RWPE2 (cell line): Measurements from ENCODE around the gene KCNMA1.

Source experiments
- ATAC-seq: fragments of 200-7000 bp; cut with Tn5 transposase; 3 replicates; pipeline ENCODE4 v1.9.1; 2021; ENCODE audit warnings: low read depth
- DNase-seq: peaks from one replicate; pipeline ENCODE4 v3.0.0-alpha.2; 2020; ENCODE audit warnings: low spot score
- H3K27ac ChIP-seq: fragments of 450-650 bp; 2 replicates; pipeline ENCODE4 v1.5.1; 2017; ENCODE audit warnings: mild to moderate bottlenecking; ENCODE audit not compliant: poor library complexity, severe bottlenecking
- H3K27me3 ChIP-seq: fragments of 250-450 bp; sonication (Bioruptor Pico); 2 replicates; pipeline ENCODE4 v1.5.1; 2021; ENCODE audit warnings: mild to moderate bottlenecking, moderate library complexity; ENCODE audit not compliant: insufficient read depth, poor library complexity, severe bottlenecking
- H3K36me3 ChIP-seq: fragments of 250-450 bp; sonication (Bioruptor Pico); 2 replicates; pipeline ENCODE4 v1.5.1; 2020; ENCODE audit warnings: low read depth, mild to moderate bottlenecking, moderate library complexity
- H3K4me1 ChIP-seq: fragments of 250-450 bp; sonication (Bioruptor Pico); 2 replicates; pipeline ENCODE4 v1.5.1; 2021; ENCODE audit warnings: mild to moderate bottlenecking, moderate library complexity; ENCODE audit not compliant: insufficient read depth, poor library complexity, severe bottlenecking
- H3K4me3 ChIP-seq: fragments of 250-450 bp; sonication (Bioruptor Pico); 2 replicates; pipeline ENCODE4 v1.5.1; 2021; ENCODE audit warnings: mild to moderate bottlenecking, moderate library complexity; ENCODE audit not compliant: severe bottlenecking
- H3K9me3 ChIP-seq: fragments of 250-450 bp; sonication (Bioruptor Pico); 2 replicates; pipeline ENCODE4 v1.5.1; 2021; ENCODE audit warnings: mild to moderate bottlenecking, moderate library complexity; ENCODE audit not compliant: severe bottlenecking
- TF ChIP-seq, protein P1 (sequence below): fragments of 450-650 bp; IDR thresholded peaks from one replicate; pipeline ENCODE4 v1.5.1; 2017; ENCODE audit warnings: mild to moderate bottlenecking, moderate library complexity; ENCODE audit not compliant: poor library complexity, severe bottlenecking

The KCNMA1 gene

DNA sequence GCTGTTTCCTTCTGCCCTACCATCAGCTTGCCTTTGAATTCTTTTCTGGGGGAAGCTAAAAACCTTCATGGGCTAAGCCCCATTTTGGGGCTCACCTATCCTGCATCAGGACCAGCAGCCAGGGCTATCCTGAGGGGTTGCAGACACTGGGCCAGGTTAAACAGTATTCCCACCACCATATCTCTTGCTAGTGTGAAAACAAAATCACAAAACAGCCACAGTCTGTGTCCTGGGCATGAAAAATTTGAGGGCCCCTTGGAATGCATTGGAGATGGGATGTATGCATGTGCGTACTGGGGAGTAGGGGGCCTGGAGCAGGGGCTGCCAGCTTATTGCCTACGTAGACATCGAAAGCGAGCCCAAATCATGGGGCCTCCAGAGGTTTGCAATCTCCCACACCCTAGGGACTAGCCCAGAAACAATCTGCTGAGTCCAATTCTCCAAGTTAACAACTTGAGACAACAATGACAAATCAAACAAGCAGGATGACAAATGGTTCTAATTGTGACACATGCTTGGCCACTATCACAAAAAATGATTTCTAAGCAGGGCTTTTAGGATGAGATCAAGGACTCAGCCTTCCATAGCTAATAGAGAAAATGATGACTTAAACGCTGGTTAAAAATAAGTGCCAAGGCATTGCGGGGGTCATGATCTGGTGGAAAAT is 557.1 kb downstream of the KCNMA1 start:
- DNase-seq: no peak
- ATAC-seq: no peak

DNA sequence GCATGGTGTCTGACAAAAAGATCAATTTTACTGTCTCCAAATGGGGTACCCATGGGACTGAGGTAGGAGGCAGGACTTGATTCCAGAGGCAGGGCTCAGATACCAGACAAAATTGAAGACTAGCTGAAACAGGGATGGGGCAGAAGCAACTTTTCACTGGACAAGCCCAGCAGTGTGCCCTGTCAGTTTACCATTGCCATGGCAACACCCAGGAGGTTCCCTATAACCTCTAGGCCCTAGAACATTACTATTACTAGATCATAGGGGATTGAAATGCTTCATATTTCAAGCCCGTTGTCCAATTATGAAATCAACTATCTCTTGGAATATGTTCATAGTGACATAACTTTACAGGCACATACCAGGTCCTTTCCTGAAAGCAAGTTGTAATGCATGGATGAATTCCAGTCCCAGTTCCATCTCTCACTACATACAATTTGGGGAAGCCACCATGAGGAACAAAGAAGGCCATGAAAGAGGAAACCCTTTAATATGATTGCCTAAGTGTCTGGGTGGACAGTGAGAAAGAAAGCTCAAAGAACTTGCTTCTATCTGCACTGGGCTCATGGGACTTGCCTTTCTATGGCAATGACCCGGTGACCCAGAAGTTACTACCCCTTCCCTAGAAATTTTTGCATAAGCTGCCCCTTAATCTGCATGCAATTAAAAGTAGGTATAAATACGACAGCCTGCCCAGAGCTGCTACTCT is 557.9 kb downstream of the KCNMA1 start:
- no peak for ATAC-seq
- H3K27ac ChIP-seq: no peak overlapping the region
- H3K36me3 ChIP-seq: peaks cover 3% of the 10 kb centered on the region; the same call in 1 of the 2 replicates
- no peaks in the 10 kb centered on the region for H3K27me3 ChIP-seq
- H3K9me3 ChIP-seq: no peaks in the 10 kb centered on the region
- H3K4me1 ChIP-seq: no peaks in the 10 kb centered on the region
- no peak overlapping the region for H3K4me3 ChIP-seq
- TF ChIP-seq, protein P1, sequence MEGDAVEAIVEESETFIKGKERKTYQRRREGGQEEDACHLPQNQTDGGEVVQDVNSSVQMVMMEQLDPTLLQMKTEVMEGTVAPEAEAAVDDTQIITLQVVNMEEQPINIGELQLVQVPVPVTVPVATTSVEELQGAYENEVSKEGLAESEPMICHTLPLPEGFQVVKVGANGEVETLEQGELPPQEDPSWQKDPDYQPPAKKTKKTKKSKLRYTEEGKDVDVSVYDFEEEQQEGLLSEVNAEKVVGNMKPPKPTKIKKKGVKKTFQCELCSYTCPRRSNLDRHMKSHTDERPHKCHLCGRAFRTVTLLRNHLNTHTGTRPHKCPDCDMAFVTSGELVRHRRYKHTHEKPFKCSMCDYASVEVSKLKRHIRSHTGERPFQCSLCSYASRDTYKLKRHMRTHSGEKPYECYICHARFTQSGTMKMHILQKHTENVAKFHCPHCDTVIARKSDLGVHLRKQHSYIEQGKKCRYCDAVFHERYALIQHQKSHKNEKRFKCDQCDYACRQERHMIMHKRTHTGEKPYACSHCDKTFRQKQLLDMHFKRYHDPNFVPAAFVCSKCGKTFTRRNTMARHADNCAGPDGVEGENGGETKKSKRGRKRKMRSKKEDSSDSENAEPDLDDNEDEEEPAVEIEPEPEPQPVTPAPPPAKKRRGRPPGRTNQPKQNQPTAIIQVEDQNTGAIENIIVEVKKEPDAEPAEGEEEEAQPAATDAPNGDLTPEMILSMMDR: no peak
- no peak for DNase-seq

More for the DNA sequence above, 557.1 kb downstream of the KCNMA1 start:
- Histone ChIP-seq H3K4me3 (no peak overlapping the region), H3K27me3 (no peaks in the 10 kb centered on the region), H3K9me3 (no peaks in the 10 kb centered on the region), H3K4me1 (no peaks in the 10 kb centered on the region), H3K27ac (no peak overlapping the region), H3K36me3 (peaks cover 3% of the 10 kb centered on the region; the same call in 1 of the 2 replicates)
- TF ChIP-seq, protein P1: no peak

DNA sequence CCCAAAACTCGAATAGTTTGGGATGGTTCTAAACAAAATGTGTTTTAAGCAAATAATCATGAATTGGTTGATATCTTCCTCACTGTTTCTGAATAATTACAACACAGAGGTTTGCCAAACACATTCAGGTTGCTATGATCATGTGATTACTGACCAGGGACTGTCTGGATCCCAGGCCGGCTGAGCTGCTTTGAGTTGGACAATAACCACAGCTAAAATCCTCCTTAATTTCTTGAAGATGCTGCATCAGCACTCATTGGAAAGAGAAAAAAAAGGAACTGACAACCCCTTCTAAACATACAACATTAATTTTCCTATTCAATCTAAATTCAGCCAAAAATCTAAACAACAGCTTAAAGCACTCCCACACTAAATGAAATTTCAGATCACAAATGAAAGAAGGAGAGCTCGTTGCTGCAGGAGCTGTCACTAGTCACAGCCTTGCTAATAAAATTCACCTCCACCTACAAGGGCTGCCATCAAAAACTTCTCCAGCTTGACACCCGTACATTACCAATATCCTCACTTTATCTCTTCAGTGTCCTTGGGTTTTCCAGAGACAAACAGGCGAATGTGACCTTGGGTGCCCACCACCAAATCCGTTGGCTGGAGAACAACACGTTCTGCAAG is 560.2 kb downstream of the KCNMA1 start:
- no peak for ATAC-seq
- no peaks in the 10 kb centered on the region for H3K4me1 ChIP-seq
- TF ChIP-seq, protein P1: no peak
- H3K36me3 ChIP-seq: peaks cover 3% of the 10 kb centered on the region; the same call in 1 of the 2 replicates
- no peak overlapping the region for H3K27ac ChIP-seq
- no peaks in the 10 kb centered on the region for H3K9me3 ChIP-seq
- no peaks in the 10 kb centered on the region for H3K27me3 ChIP-seq
- no peak overlapping the region for H3K4me3 ChIP-seq
- DNase-seq: no peak

DNA sequence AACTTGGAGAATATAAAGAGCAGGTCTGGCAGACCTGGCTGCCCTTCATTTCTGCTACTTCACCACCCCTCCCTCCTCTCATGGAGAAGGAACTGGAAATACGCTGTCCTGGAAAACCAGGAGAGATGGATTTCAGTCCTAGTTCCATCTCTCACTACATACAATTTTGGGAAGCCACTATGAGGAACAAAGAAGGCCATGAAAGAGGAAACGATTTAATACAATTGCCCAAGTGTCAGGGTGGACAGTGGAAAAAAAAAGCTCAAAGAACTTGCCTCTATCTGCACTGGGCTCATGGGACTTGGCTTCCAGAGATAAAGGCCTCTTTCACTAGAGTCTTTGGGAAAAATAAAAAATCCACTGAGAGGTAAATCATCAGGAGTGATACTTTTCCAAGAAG is 561.7 kb downstream of the KCNMA1 start:
- TF ChIP-seq, protein P1: no peak
- ATAC-seq (no peak), DNase-seq (no peak)
- Histone ChIP-seq H3K4me3 (no peak overlapping the region), H3K27ac (no peak overlapping the region), H3K4me1 (no peaks in the 10 kb centered on the region), H3K36me3 (peaks cover 3% of the 10 kb centered on the region; the same call in 1 of the 2 replicates), H3K27me3 (no peaks in the 10 kb centered on the region), H3K9me3 (no peaks in the 10 kb centered on the region)
